HCT116 (cell line): ENCODE measurements around the gene RALGPS1. TPM values are rescaled to one million over a fixed set of nuclear protein-coding genes. Genes with fewer than 3 reads are reported as not detected.

Experiments
- ATAC-seq: fragments of 200-7000 bp; cut with Tn5 transposase; 2 replicates; pipeline ENCODE4 v1.9.1; 2020; ENCODE audit warnings: mild to moderate bottlenecking, moderate library complexity
- BruUV-seq: library from RNA; stranded (reverse); fragments of 400-500 nt; replicated peaks from 2 replicates; lab custom pipeline; 2021; lab: Mats Ljungman, UMichigan
- CTCF ChIA-PET: fragments of 300-600 bp; sonication (Branson Sonifier 250); formaldehyde crosslinking; loops from one replicate; lab custom pipeline; 2021; ENCODE audit warnings: antibody characterized with exemption; lab: Charles Lee
- POLR2A ChIA-PET: fragments of 300-600, 350-600 bp; sonication (Branson Sonifier 250); formaldehyde crosslinking; loops from one replicate; lab custom pipeline; 2021; ENCODE audit warnings: antibody characterized with exemption; lab: Charles Lee
- RAD21 ChIA-PET, 2 experiments: fragments of 300-600 bp; sonication (Branson Sonifier 250); formaldehyde crosslinking; loops; one replicate each; lab custom pipeline; 2023; ENCODE audit warnings: low total read pairs in 2 of 2; ENCODE audit not compliant: uncharacterized antibody in 2 of 2, unreplicated experiment in 2 of 2, low non-redundant PET in 1 of 2; lab: Charles Lee
- DNase-seq: peaks from one replicate; pipeline ENCODE4 v3.0.0-alpha.2; 2010; ENCODE audit warnings: low read depth, low spot score
- H2AFZ ChIP-seq: fragments of 200-600 bp; shearing (Covaris generic), sonication (generic); 2 replicates; pipeline ENCODE4 v1.6.1; 2017; ENCODE audit warnings: low read depth, mixed run types, mixed read lengths, antibody characterized with exemption, low read length; ENCODE audit not compliant: poor library complexity, severe bottlenecking
- H3K27ac ChIP-seq: 2 replicates; pipeline ENCODE4 v1.5.1; 2012; ENCODE audit warnings: low read depth, low read length
- H3K27me3 ChIP-seq: fragments of 200-600 bp; sonication (generic); 2 replicates; pipeline ENCODE4 v1.6.1; 2016; ENCODE audit warnings: mixed run types, low read length, mixed read lengths; ENCODE audit not compliant: insufficient read depth
- H3K36me3 ChIP-seq, 2 experiments: fragments of 200-500 bp in 1 of 2; fragments of 200-600 bp in 1 of 2; sonication (Bioruptor generic) in 1 of 2; sonication (generic) in 1 of 2; 2 replicates each; pipeline versions ENCODE4 v1.5.1 to v1.6.1; 2014 to 2016; ENCODE audit warnings: low read length in 2 of 2, inconsistent platforms in 1 of 2, mixed read lengths in 1 of 2, mixed run types in 1 of 2; ENCODE audit not compliant: insufficient read depth in 2 of 2, control insufficient read depth in 1 of 2
- H3K4me1 ChIP-seq, 2 experiments: fragments of 200-600 bp in 1 of 2; sonication (generic) in 1 of 2; 2 replicates each; pipeline versions ENCODE4 v1.5.1 to v1.6.1; 2012 to 2017; ENCODE audit warnings: low read length in 2 of 2, inconsistent platforms in 1 of 2, mild to moderate bottlenecking in 1 of 2, mixed read lengths in 1 of 2, mixed run types in 1 of 2, moderate library complexity in 1 of 2; ENCODE audit not compliant: insufficient read depth in 2 of 2, control insufficient read depth in 1 of 2
- H3K4me2 ChIP-seq: fragments of 200-600 bp; sonication (generic); 2 replicates; pipeline ENCODE4 v1.6.1; 2017; ENCODE audit warnings: mixed run types, low read length, mixed read lengths
- H3K4me3 ChIP-seq, 2 experiments: fragments of 200-600 bp in 1 of 2; sonication (generic) in 1 of 2; replicated peaks in 1 of 2; 2 replicates each; pipeline ENCODE4 v1.5.1; 2011 to 2016; ENCODE audit warnings: low read length in 2 of 2, control low read depth in 1 of 2, low read depth in 1 of 2, mild to moderate bottlenecking in 1 of 2, mixed read lengths in 1 of 2, mixed run types in 1 of 2
- H3K79me2 ChIP-seq: fragments of 200-600 bp; sonication (generic); 2 replicates; pipeline ENCODE4 v1.6.1; 2017; ENCODE audit warnings: mild to moderate bottlenecking, mixed run types, low read length, moderate library complexity, mixed read lengths; ENCODE audit not compliant: insufficient read depth
- H3K9ac ChIP-seq: fragments of 200-600 bp; sonication (generic); 2 replicates; pipeline ENCODE4 v1.6.1; 2016; ENCODE audit warnings: low read length, mixed read lengths
- H3K9me2 ChIP-seq: fragments of 200-600 bp; sonication (generic), shearing (Covaris generic); 2 replicates; pipeline ENCODE4 v1.6.1; 2017; ENCODE audit warnings: mixed run types, mild to moderate bottlenecking, moderate library complexity; ENCODE audit not compliant: insufficient read depth
- H3K9me3 ChIP-seq, 2 experiments: fragments of 200-500 bp in 1 of 2; fragments of 200-600 bp in 1 of 2; sonication (Bioruptor generic) in 1 of 2; sonication (generic) in 1 of 2; 2 replicates each; pipeline ENCODE4 v1.6.1; 2014 to 2017; ENCODE audit warnings: low read length in 2 of 2, mixed read lengths in 2 of 2, inconsistent platforms in 1 of 2, low read depth in 1 of 2, mild to moderate bottlenecking in 1 of 2, mixed run types in 1 of 2, moderate library complexity in 1 of 2; ENCODE audit not compliant: control insufficient read depth in 1 of 2, insufficient read depth in 1 of 2
- H4K20me1 ChIP-seq: fragments of 200-600 bp; sonication (generic), shearing (Covaris generic); 2 replicates; pipeline ENCODE4 v1.6.1; 2017; ENCODE audit warnings: mixed run types, mild to moderate bottlenecking, moderate library complexity; ENCODE audit not compliant: insufficient read depth
- EZH2 ChIP-seq: fragments of 200-600 bp; sonication (generic); IDR thresholded peaks from 2 replicates; pipeline ENCODE4 v1.6.1; 2017; ENCODE audit warnings: antibody characterized with exemption, mixed run types
- RAD21 ChIP-seq: IDR thresholded peaks from 2 replicates; pipeline ENCODE4 v1.6.1; 2012; ENCODE audit warnings: low read depth, mild to moderate bottlenecking
- SRF ChIP-seq: IDR thresholded peaks from 2 replicates; pipeline ENCODE4 v1.6.1; 2012; ENCODE audit warnings: low read depth
- TCF7L2 ChIP-seq: IDR thresholded peaks from 2 replicates; pipeline ENCODE4 v1.7.0; 2011; ENCODE audit warnings: borderline replicate concordance, inconsistent platforms; ENCODE audit not compliant: insufficient read depth, insufficient read length; ENCODE audit errors: extremely low read depth
- YY1 ChIP-seq: IDR thresholded peaks from 2 replicates; pipeline ENCODE4 v1.6.1; 2011; ENCODE audit warnings: low read length, low read depth, moderate library complexity, mild to moderate bottlenecking; ENCODE audit not compliant: insufficient replicate concordance; ENCODE audit errors: extremely low read depth
- ZFX ChIP-seq: fragments of 450-650 bp; IDR thresholded peaks from 2 replicates; pipeline ENCODE4 v1.6.1; 2017
- ZNF274 ChIP-seq: fragments of 200-500 bp; sonication (Bioruptor generic); IDR thresholded peaks from 2 replicates; pipeline ENCODE4 v1.6.1; 2014; ENCODE audit warnings: mild to moderate bottlenecking, low read depth, low read length, inconsistent platforms
- intact Hi-C: fragments of 100-400 bp; cut with micrococcal nuclease; formaldehyde crosslinking; loops from 2 replicates; pipeline ENCODE4 v1.10.0; 2022
- total RNA-seq: library from RNA; stranded (reverse); gene quantifications from one replicate; pipeline ENCODE4 v1.2.1, GENCODE V29; 2021; ENCODE audit not compliant: unreplicated experiment
- TF ChIP-seq, protein P1 (sequence below): IDR thresholded peaks from 2 replicates; pipeline ENCODE4 v1.6.1; 2011; ENCODE audit warnings: mild to moderate bottlenecking, low read length, moderate library complexity; ENCODE audit not compliant: insufficient replicate concordance; ENCODE audit errors: extremely low read depth
- TF ChIP-seq, protein P2 (sequence below), 3 experiments: fragments of 200-600 bp in 1 of 3; sonication (generic) in 1 of 3; IDR thresholded peaks in 2 of 3; conservative IDR thresholded peaks in 1 of 3; 2 replicates each; pipeline ENCODE4 v1.5.1; 2012 to 2017; ENCODE audit warnings: low read depth in 2 of 3, low read length in 2 of 3, antibody characterized with exemption in 1 of 3, borderline replicate concordance in 1 of 3, control low read depth in 1 of 3, mild to moderate bottlenecking in 1 of 3, mixed read lengths in 1 of 3, mixed run types in 1 of 3, moderate library complexity in 1 of 3; ENCODE audit not compliant: insufficient read depth in 1 of 3

The RALGPS1 gene
- total RNA-seq, 1 experiment from 2014 or later: 7.6 TPM

GRCh38 chr9:126965541-126966428 lies 51.2 kb downstream of the RALGPS1 start:
- Histone ChIP-seq H3K9ac (no peak overlapping the region), H3K79me2 (no peaks in the 10 kb centered on the region), H3K9me2 (no peaks in the 10 kb centered on the region), H3K27me3 (no peaks in the 10 kb centered on the region), H3K36me3 (no peaks in the 10 kb centered on the region), H2AFZ (no peak overlapping the region), H4K20me1 (no peaks in the 10 kb centered on the region), H3K4me1 (peaks cover 0 to 10% of the 10 kb centered on the region in 2 experiments; a peak in 1 of 4 replicates), H3K27ac (no peak overlapping the region), H3K9me3 (no peaks in the 10 kb centered on the region), H3K4me3 (no peak overlapping the region), H3K4me2 (peak overlapping the region; percentile 46)
- intact Hi-C loops: loop anchor here (1.0 kb wide), 1 partner anchor 234 kb away; no protein-coding TSS in a partner anchor
- ChIA-PET RAD21 (interaction anchor here (0.6 to 1.0 kb wide), 5 partner anchors 24 to 234 kb away, joined by 3 to 5 read pairs (median 4); no protein-coding TSS in a partner anchor), POLR2A (no interaction called here), CTCF (interaction anchor here (0.7 to 2.9 kb wide), 13 partner anchors 9 to 239 kb away, joined by 3 to 25 read pairs (median 4); no protein-coding TSS in a partner anchor)
- peak; percentile 15 for TF ChIP-seq YY1
- TF ChIP-seq, protein P1, sequence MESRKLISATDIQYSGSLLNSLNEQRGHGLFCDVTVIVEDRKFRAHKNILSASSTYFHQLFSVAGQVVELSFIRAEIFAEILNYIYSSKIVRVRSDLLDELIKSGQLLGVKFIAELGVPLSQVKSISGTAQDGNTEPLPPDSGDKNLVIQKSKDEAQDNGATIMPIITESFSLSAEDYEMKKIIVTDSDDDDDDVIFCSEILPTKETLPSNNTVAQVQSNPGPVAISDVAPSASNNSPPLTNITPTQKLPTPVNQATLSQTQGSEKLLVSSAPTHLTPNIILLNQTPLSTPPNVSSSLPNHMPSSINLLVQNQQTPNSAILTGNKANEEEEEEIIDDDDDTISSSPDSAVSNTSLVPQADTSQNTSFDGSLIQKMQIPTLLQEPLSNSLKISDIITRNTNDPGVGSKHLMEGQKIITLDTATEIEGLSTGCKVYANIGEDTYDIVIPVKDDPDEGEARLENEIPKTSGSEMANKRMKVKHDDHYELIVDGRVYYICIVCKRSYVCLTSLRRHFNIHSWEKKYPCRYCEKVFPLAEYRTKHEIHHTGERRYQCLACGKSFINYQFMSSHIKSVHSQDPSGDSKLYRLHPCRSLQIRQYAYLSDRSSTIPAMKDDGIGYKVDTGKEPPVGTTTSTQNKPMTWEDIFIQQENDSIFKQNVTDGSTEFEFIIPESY: no peak
- TF ChIP-seq TCF7L2: no peak
- no peak for TF ChIP-seq EZH2
- no peak for TF ChIP-seq SRF
- no peak for TF ChIP-seq ZNF274
- TF ChIP-seq, protein P2, sequence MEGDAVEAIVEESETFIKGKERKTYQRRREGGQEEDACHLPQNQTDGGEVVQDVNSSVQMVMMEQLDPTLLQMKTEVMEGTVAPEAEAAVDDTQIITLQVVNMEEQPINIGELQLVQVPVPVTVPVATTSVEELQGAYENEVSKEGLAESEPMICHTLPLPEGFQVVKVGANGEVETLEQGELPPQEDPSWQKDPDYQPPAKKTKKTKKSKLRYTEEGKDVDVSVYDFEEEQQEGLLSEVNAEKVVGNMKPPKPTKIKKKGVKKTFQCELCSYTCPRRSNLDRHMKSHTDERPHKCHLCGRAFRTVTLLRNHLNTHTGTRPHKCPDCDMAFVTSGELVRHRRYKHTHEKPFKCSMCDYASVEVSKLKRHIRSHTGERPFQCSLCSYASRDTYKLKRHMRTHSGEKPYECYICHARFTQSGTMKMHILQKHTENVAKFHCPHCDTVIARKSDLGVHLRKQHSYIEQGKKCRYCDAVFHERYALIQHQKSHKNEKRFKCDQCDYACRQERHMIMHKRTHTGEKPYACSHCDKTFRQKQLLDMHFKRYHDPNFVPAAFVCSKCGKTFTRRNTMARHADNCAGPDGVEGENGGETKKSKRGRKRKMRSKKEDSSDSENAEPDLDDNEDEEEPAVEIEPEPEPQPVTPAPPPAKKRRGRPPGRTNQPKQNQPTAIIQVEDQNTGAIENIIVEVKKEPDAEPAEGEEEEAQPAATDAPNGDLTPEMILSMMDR (IDR thresholded peaks at IDR 0.05 in 2 of 3, conservative IDR thresholded peaks at IDR 0.05 in 1 of 3; ENCODE audit: borderline replicate concordance in 1 of 3, insufficient read depth in 1 of 3, low read depth in 2 of 3, low read length in 2 of 3): peak; percentile 89 to 97 (median 97)
- peak; percentile 98 for TF ChIP-seq RAD21
- no peak for TF ChIP-seq ZFX
- DNase-seq (peak; percentile 38), ATAC-seq (peak; percentile 99)
- BruUV-seq: no TSS peak
